H1 (cell line): Measurements from ENCODE around the gene DLL1. TPM values are rescaled to one million over a fixed set of nuclear protein-coding genes. Genes with fewer than 3 reads are reported as not detected.

Experiments
- CHD1 ChIP-seq: IDR thresholded peaks from 2 replicates; pipeline ENCODE4 v1.6.1; 2012; ENCODE audit warnings: low read depth, low read length, improper control_type of control experiment
- E2F6 ChIP-seq: IDR thresholded peaks from 2 replicates; pipeline ENCODE4 v1.6.1; 2012; ENCODE audit warnings: inconsistent platforms
- KDM1A ChIP-seq: fragments of 200-600, 300-600 bp; sonication (generic); IDR thresholded peaks from 2 replicates; pipeline ENCODE4 v1.7.1; 2016; ENCODE audit warnings: mild to moderate bottlenecking, low read length, borderline replicate concordance
- KDM5A ChIP-seq: fragments of 200-600 bp; IDR thresholded peaks from 2 replicates; pipeline ENCODE4 v1.7.1; 2012; ENCODE audit warnings: mild to moderate bottlenecking, low read length, inconsistent platforms, mixed read lengths
- RNF2 ChIP-seq: fragments of 200-900, 300-1000 bp; sonication (generic); IDR thresholded peaks from 2 replicates; pipeline ENCODE4 v1.7.1; 2016; ENCODE audit warnings: borderline replicate concordance, low read depth, mild to moderate bottlenecking, antibody characterized with exemption, low read length; ENCODE audit not compliant: poor library complexity, severe bottlenecking; ENCODE audit errors: missing control alignments
- SUZ12 ChIP-seq: fragments of 200-600 bp; sonication (generic); IDR thresholded peaks from 2 replicates; pipeline ENCODE4 v1.6.1; 2012; ENCODE audit warnings: mild to moderate bottlenecking, inconsistent platforms, low read length, moderate library complexity, mixed read lengths
- polyA plus RNA-seq, 7 experiments: library from polyadenylated mRNA; depleted of rRNA in 3 of 7; stranded (reverse) in 5 of 7; unstranded in 2 of 7; fragments of >200 nt in 5 of 7; fragments of 200-250 nt in 2 of 7; gene quantifications; 1 replicate in 5 of 7; 2 replicates in 1 of 7; 4 replicates in 1 of 7; pipeline versions ENCODE4 v1.2.1 to v1.2.3, GENCODE V29; 2011 to 2013; ENCODE audit warnings: missing spikeins in 2 of 7, mixed read lengths in 2 of 7
- total RNA-seq: library from RNA; stranded (reverse); fragmentation: NEBNext Ultra II Directional; extraction: Animal tissue kit (Norgen Biotek cat#: 25700); gene quantifications from 2 replicates; pipeline ENCODE4 v1.2.1, GENCODE V29; 2021

Gene DLL1
- total and polyA plus RNA-seq, 2 of the 8 experiments (the other 6 are each of a cell fraction or from before 2014, with no cell fraction given), result 1.7 to 3.8 TPM

DNA sequence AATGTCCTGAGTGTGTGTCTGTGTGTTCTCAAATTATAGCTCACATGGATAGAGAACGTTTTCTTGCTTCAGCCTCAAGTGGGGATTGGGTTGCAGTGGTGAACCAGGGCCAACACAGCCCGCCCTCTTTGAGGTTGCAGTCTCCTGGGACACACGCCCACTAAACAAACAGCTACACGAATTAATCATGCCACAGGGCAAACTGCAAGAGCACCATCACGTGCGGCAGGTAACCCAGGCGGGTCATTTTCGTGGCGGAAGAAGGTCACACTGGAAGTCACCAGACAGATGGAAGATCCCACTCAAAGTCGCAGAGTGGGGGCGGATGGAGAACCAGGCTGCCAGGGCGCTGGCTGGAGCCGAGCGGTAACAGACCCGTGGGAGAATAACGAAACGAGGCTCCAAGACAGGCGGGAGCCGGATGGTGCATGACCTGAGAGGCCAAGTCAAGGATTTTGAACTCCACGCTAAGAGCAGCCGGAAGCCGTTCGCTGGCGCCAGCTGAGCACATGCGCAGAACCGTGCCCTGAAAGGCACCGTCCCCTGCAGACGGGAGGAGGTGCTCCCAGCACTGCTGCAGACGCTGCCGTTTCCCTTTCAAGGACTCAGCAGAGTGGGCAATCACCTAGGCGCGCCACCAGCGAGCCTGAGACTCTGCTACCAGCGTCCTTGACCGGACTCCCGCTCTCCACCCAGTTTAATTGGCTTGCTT lies 10.7 kb downstream of the DLL1 start (continued):
- TF ChIP-seq KDM1A (no peak), KDM5A (no peak), E2F6 (no peak), SUZ12 (no peak), RNF2 (no peak), CHD1 (no peak)
